Breast epithelium (tissue), 3 donors: ENCODE data around the gene SUPT7L.

ENCODE experiments used
- CTCF ChIP-seq, 3 donors: fragments of 450-650 bp; IDR thresholded peaks; one replicate each; pipeline ENCODE4 v1.5.1; 2016 to 2017; ENCODE audit warnings: antibody characterized with exemption in 3 of 3, mild to moderate bottlenecking in 3 of 3, moderate library complexity in 3 of 3
- POLR2A ChIP-seq: fragments of 450-650 bp; IDR thresholded peaks from one replicate; pipeline ENCODE4 v1.6.1; 2016; ENCODE audit warnings: antibody characterized with exemption, mild to moderate bottlenecking, moderate library complexity
- POLR2AphosphoS5 ChIP-seq, 3 donors: sonication (generic); formaldehyde crosslinking; IDR thresholded peaks; one replicate each; pipeline ENCODE4 v1.6.1; 2017; ENCODE audit warnings: antibody characterized with exemption in 3 of 3

- TF ChIP-seq POLR2A (no peak), CTCF (IDR thresholded peaks at IDR 0.05) (no peak), POLR2AphosphoS5 (IDR thresholded peaks at IDR 0.05) (no peak)
Observed at GRCh38 chr2:27652341-27652740, 11.1 kb downstream of the SUPT7L start.
